K562 (cell line): ENCODE data around the gene PLXNA2. TPM values are rescaled to one million over a fixed set of nuclear protein-coding genes. Genes with fewer than 3 reads are reported as not detected.

Source experiments
- BHLHE40 ChIP-seq: IDR thresholded peaks from 2 replicates; pipeline ENCODE4 v1.6.1; 2011; ENCODE audit warnings: low read length, improper control_type of control experiment
- CXXC5 ChIP-seq: fragments of 250-450 bp; sonication (Bioruptor Pico); IDR thresholded peaks from 2 replicates; pipeline ENCODE4 v1.8.0; 2022; ENCODE audit warnings: inconsistent platforms, mild to moderate bottlenecking, moderate library complexity
- E4F1 ChIP-seq: fragments of 250-450 bp; sonication (Bioruptor Pico); IDR thresholded peaks from 2 replicates; pipeline ENCODE4 v1.5.0; 2021; ENCODE audit warnings: mild to moderate bottlenecking, borderline replicate concordance
- HLTF ChIP-seq: fragments of 450-650 bp; IDR thresholded peaks from 2 replicates; pipeline ENCODE4 v1.6.1; 2016
- HNRNPLL ChIP-seq: fragments of 200-400 bp; formaldehyde crosslinking; IDR thresholded peaks from 2 replicates; pipeline ENCODE4 v1.6.1; 2017; ENCODE audit warnings: low read length, low read depth, mild to moderate bottlenecking; ENCODE audit not compliant: poor library complexity, severe bottlenecking
- KLF13 ChIP-seq: fragments of 450-650 bp; IDR thresholded peaks from 2 replicates; pipeline ENCODE4 v1.6.1; 2016; ENCODE audit warnings: missing genetic modification characterization, low read depth, mild to moderate bottlenecking, missing compliant biosample characterization, moderate library complexity, borderline replicate concordance
- MED1 ChIP-seq: sonication (generic); formaldehyde crosslinking; IDR thresholded peaks from 2 replicates; pipeline ENCODE4 v1.8.1; 2023; ENCODE audit warnings: missing genetic modification reagents, borderline replicate concordance
- NUFIP1 ChIP-seq: fragments of 450-650 bp; IDR thresholded peaks from 2 replicates; pipeline ENCODE4 v1.6.1; 2018; ENCODE audit not compliant: partially characterized antibody
- RBM15 ChIP-seq: fragments of 200-400 bp; formaldehyde crosslinking; IDR thresholded peaks from 2 replicates; pipeline ENCODE4 v1.6.1; 2018; ENCODE audit warnings: mild to moderate bottlenecking, low read length, moderate library complexity; ENCODE audit not compliant: insufficient read depth
- RFX1 ChIP-seq: fragments of 450-650 bp; IDR thresholded peaks from 2 replicates; pipeline ENCODE4 v1.6.1; 2016; ENCODE audit warnings: mild to moderate bottlenecking, moderate library complexity
- SNRNP70 ChIP-seq: fragments of 200-400 bp; formaldehyde crosslinking; optimal IDR thresholded peaks from 2 replicates; pipeline ENCODE3; 2017; ENCODE audit warnings: low read depth, low read length
- SRSF7 ChIP-seq: fragments of 200-400 bp; formaldehyde crosslinking; optimal IDR thresholded peaks from 2 replicates; pipeline ENCODE3; 2017; ENCODE audit warnings: mild to moderate bottlenecking, low read depth, low read length
- TSC22D4 ChIP-seq: fragments of 450-650 bp; IDR thresholded peaks from 2 replicates; pipeline ENCODE4 v1.6.1; 2016; ENCODE audit warnings: missing genetic modification characterization, missing biosample characterization, control low read depth
- ZNF592 ChIP-seq: fragments of 450-650 bp; IDR thresholded peaks from 2 replicates; pipeline ENCODE4 v1.6.1; 2017; ENCODE audit warnings: antibody characterized with exemption, mild to moderate bottlenecking
- ZNF780A ChIP-seq: fragments of 250-450 bp; sonication (Bioruptor Pico); IDR thresholded peaks from 2 replicates; pipeline ENCODE4 v1.5.0; 2021; ENCODE audit warnings: mild to moderate bottlenecking
- polyA plus RNA-seq, 8 experiments: library from polyadenylated mRNA; depleted of rRNA in 4 of 8; stranded (reverse) in 5 of 8; unstranded in 3 of 8; fragments of >200 nt; fragmentation: Nextera tagmentation in 2 of 8; fragmentation: Illumina TruSeq in 1 of 8; extraction: Ambion mirVana in 2 of 8; extraction: Trizol in 1 of 8; gene quantifications; 2 replicates each; pipeline versions ENCODE4 v1.2.1 to v1.2.3, GENCODE V29; 2011 to 2014; ENCODE audit warnings: inconsistent platforms in 1 of 8, missing spikeins in 1 of 8
- total RNA-seq, 7 experiments: library from RNA; depleted of rRNA in 6 of 7; stranded (reverse); fragments of >200 nt in 6 of 7; fragmentation: Illumina TruSeq in 2 of 7; extraction: Trizol in 2 of 7; gene quantifications; 2 replicates each; pipeline versions ENCODE4 v1.2.1 to v1.2.3, GENCODE V29; 2011 to 2021; ENCODE audit warnings: low replicate concordance in 1 of 7
- TF ChIP-seq, protein P1 (sequence below): fragments of 250-450 bp; sonication (Bioruptor Pico); IDR thresholded peaks from 2 replicates; pipeline ENCODE4 v1.4.0; 2020; ENCODE audit warnings: mild to moderate bottlenecking, moderate library complexity
- TF ChIP-seq, protein P2 (sequence below): fragments of 450-650 bp; IDR thresholded peaks from 2 replicates; pipeline ENCODE4 v1.6.1; 2014; ENCODE audit warnings: low read depth, mild to moderate bottlenecking, moderate library complexity, borderline replicate concordance

Gene PLXNA2
- total and polyA plus RNA-seq, 9 of the 15 experiments (the other 6 are each of a cell fraction or from before 2014, with no cell fraction given): 0.01 to 1.3 (median 0.32) TPM

GRCh38 chr1:208183977-208184911, 59.9 kb downstream of the PLXNA2 start (continued):
- no peak for TF ChIP-seq ZNF592
- TF ChIP-seq NUFIP1: no peak
- TF ChIP-seq HNRNPLL: no peak
- TF ChIP-seq HLTF: no peak
- TF ChIP-seq, protein P1, sequence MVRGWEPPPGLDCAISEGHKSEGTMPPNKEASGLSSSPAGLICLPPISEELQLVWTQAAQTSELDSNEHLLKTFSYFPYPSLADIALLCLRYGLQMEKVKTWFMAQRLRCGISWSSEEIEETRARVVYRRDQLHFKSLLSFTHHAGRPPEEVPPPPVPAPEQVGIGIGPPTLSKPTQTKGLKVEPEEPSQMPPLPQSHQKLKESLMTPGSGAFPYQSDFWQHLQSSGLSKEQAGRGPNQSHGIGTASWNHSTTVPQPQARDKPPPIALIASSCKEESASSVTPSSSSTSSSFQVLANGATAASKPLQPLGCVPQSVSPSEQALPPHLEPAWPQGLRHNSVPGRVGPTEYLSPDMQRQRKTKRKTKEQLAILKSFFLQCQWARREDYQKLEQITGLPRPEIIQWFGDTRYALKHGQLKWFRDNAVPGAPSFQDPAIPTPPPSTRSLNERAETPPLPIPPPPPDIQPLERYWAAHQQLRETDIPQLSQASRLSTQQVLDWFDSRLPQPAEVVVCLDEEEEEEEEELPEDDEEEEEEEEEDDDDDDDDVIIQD (CRISPR knock-in tag): no peak
- TF ChIP-seq CXXC5: peak; percentile 38
- TF ChIP-seq MED1 (CRISPR knock-in tag): no peak
- no peak for TF ChIP-seq E4F1 (CRISPR knock-in tag)
- TF ChIP-seq KLF13 (tag): peak; percentile 37; the same call in 1 of the 2 replicates
- TF ChIP-seq SRSF7: no peak
- no peak for TF ChIP-seq SNRNP70
- no peak for TF ChIP-seq RFX1
- no peak for TF ChIP-seq ZNF780A (CRISPR knock-in tag)
- peak; percentile 47; the same call in 1 of the 2 replicates for TF ChIP-seq BHLHE40
- no peak for TF ChIP-seq TSC22D4 (tag)
- no peak for TF ChIP-seq RBM15
- TF ChIP-seq, protein P2, sequence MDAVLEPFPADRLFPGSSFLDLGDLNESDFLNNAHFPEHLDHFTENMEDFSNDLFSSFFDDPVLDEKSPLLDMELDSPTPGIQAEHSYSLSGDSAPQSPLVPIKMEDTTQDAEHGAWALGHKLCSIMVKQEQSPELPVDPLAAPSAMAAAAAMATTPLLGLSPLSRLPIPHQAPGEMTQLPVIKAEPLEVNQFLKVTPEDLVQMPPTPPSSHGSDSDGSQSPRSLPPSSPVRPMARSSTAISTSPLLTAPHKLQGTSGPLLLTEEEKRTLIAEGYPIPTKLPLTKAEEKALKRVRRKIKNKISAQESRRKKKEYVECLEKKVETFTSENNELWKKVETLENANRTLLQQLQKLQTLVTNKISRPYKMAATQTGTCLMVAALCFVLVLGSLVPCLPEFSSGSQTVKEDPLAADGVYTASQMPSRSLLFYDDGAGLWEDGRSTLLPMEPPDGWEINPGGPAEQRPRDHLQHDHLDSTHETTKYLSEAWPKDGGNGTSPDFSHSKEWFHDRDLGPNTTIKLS: no peak
